Measurements from ENCODE around the gene NFKBIL1. TPM values are rescaled to one million over a fixed set of nuclear protein-coding genes. Genes with fewer than 3 reads are reported as not detected.
A peak's percentile ranks its signal among the peaks of the same experiment; 100 is the strongest.
"Not testable (repeated sequence)": the region's sequence is repeated elsewhere in the genome, so short reads cannot be mapped to it uniquely, and the experiment has no call there.

NFKBIL1 gene
- total RNA-seq, 1 donor from 2014 or later, result 30.8 TPM

- peak; percentile 37 for DNase-seq
These were observed 34.2 kb downstream of the NFKBIL1 start for GRCh38 chr6:31581434-31582229.

DNA sequence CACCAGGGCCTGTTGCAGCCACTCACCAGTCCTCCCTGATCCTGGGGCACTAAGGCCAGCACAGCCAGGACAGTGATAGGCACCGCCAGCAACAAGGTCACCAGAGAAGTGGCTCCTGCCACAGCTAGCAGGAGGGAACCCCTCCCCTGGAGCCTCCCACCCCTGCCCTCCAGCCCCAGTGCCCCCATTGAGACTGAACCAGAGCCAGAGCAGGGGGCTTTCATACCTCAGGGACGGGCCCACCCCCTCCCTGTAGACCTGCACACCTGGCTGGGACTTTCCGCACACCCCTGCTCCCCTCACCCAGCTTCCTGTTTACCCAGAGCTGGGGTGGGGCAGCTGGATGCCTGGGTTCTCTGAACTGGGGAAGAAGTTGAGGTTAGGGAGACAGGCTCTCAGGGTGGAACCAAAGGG lies 34.8 kb downstream of the NFKBIL1 start, which contains the start of gene LTB:
Gene LTB, minus strand, starts transcription at position 195 of the 414 bp plus-strand sequence. Its CDS starts 7 bp downstream, at position 188.
- DNase-seq, result no peak

GRCh38 chr6:31585491-31585890 lies 38.1 kb downstream of the NFKBIL1 start:
- peak; percentile 33 for DNase-seq

DNA sequence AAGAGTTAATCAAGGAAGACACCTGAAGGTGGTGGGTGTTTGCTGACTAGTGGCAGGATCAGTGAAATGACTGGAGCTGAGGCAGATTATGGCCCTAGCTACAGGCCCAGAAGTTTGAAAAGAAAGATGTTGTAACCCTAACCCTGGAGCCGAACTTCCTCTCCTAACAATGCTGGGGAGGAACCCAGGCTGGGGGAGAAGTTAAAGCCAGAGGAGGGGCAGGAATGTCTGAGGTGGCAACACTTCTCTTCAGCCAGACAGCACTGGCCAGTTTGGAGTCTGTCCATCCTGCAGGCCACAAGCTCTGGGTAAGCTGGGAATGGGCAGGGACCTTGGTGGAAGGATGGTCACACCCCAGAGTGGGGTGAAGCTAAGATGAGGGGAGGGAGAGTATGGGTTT lies 38.6 kb downstream of the NFKBIL1 start, which contains the start of gene LST1:
Gene LST1, plus strand, starts transcription at position 270 of the 400 bp plus-strand sequence. CDS start 1,023 bp downstream, outside the sequence.
- DNase-seq, result no peak

DNA sequence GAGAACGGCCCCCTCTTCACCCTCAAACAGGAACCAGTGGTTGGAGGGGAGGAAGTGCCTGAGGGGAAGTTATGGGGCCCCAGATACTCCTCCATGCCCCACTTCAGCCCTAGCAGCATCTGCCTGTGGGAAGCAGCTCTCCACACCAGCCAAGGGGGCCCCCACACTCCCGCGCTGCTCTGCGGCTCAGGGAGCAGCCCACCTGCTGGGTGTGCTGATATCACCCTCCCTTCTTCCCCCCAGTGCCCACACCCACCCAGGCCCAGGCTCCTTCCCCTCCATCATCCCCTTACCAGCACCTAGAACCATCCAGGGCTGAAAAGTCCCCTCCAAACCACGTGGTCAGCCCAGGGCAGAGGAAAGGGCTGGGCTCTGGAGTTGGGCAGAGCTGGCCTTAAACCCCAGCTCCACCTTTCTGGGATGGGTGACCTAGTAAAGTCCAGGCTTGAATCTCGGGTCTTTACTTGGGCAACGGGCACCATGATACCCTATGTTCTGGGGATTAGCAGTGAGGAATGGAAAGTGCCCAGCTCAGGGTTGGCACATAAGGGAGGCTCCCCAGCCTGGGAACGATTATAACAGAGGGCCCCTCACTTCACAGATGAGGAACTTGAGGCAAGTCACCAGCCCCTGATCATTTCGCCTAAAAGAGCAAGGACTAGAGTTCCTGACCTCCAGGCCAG lies 39.3 kb downstream of the NFKBIL1 start:
- DNase-seq, result no peak

DNA sequence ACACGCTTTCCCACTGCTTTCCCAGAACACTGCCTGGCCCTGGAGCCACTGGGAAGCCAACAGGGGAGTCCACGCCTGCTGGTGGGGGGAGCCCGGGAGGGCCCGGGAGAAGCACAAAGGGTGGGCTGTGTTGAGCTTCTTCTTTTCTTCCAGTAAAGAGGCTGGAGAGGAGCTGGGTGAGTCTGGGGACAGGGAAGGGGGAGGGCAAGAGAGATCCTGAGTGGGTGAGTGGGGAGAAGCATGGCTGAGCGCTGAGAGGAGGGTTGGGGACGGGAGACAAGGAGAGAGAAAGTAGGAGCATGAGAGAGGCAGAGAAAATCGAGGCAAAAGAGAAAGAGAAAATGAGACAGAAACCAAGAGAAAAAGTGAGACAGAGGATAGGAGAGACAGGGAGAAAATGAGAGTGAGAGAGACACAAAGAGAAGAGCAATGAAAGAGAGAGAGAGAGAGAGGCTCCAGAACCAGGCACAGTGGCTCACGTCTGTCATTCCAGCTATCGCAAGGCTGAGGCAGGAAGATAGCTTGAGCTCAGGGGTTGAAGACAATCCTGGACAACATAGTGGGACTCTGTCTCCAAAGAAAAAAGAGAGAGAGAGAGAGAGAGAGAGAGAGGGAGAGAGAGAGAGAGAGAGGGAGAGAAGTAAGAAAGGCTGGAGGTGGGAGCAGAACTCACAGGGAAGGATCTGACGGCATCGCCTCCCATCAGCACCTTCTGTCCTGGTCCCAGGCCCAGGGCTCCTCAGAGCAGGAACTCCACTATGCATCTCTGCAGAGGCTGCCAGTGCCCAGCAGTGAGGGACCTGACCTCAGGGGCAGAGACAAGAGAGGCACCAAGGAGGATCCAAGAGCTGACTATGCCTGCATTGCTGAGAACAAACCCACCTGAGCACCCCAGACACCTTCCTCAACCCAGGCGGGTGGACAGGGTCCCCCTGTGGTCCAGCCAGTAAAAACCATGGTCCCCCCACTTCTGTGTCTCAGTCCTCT lies 40.7 kb downstream of the NFKBIL1 start:
- DNase-seq, result no peak

DNA sequence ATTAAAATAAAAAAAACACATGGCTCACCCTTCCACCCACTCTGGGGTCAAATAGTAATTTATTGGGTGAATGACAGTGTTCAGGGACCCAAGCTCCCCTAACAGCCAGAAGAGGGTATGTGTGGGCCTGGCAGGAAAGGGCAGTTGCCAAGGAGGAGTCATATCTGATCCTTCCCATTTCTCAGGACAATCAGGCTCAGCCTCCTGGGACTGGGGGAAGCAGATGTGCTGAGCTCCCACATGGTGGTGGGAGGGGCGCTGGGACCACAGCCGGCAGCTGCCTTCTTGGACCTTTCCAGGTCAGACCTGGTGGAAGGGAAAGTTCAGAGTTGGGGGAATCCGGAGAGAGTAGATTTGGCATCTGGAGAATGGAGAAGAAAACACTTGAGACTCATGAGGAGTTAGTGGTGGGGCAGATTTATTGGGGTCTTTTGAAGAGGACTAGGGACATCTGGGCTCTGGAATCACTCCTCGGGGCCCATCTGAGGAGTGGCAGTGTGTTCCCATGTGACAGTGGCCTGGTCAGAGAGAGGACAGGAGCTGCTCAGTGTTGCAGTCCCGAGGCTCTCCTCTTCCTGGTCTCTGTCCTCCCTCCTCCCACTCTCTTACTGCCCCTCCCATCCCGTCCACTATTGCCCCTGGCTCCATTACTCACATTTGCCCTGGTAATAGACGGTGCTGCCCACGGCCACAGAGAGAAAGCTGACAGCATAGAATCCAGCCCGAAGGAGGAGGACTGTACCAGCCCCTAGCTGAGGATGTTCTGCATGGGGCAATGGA lies 41.7 kb downstream of the NFKBIL1 start:
- peak; percentile 42 for DNase-seq

- not testable (repeated sequence) for DNase-seq
These were observed 43.3 kb downstream of the NFKBIL1 start for GRCh38 chr6:31590691-31591090.

DNA sequence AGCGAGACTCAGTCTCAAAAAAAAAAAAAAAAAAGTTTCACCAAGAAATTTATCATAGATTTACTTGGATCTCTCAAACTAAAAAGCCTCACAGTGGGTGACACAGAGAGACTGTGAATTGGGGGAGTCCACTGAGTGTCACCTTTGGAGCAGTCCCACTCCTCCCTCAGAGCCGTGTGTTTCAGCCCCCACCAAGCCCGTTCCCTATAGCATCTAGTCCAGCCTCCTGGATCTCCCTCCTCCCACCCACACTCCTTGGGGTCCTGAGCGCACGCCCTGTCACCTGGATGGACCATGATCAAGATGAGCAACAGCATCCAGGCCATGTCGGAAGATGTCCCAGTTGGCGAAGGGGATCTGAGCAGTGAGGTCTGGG lies 45.0 kb downstream of the NFKBIL1 start:
- DNase-seq, result no peak

- DNase-seq, result peak; percentile 73
These were observed 49.6 kb downstream of the NFKBIL1 start for GRCh38 chr6:31597006-31597405.

- DNase-seq, result no peak
These were observed 59.9 kb downstream of the NFKBIL1 start for GRCh38 chr6:31607317-31607716.

Other genes starting within 250 kb of the NFKBIL1 start
- 256 and 1,456 TPM in 2 replicates for gene HLA-B, start 190.4 kb upstream of the NFKBIL1 start, total RNA-seq
- gene MICA, start 144.0 kb upstream of the NFKBIL1 start, total RNA-seq, result 40.3 and 57.9 TPM in 2 replicates
- 14.5 and 29.3 TPM in 2 replicates for gene MICB, start 49.5 kb upstream of the NFKBIL1 start, total RNA-seq
- gene MCCD1, start 18.6 kb upstream of the NFKBIL1 start, total RNA-seq, result not detected in 2 replicates
- 308 and 381 TPM in 2 replicates for gene DDX39B, start 5.6 kb upstream of the NFKBIL1 start, total RNA-seq
- 0.19 and 0.51 TPM in 2 replicates for gene ATP6V1G2, start 1.0 kb upstream of the NFKBIL1 start, total RNA-seq
- not detected in 2 replicates for gene LTA, start 24.7 kb downstream of the NFKBIL1 start, total RNA-seq
- gene TNF, start 28.0 kb downstream of the NFKBIL1 start, total RNA-seq, result 0.17 TPM in 1 of 2 replicates, not detected in the other
- 3.4 and 30.5 TPM in 2 replicates for gene LTB, start 34.8 kb downstream of the NFKBIL1 start, total RNA-seq
- gene LST1, start 38.7 kb downstream of the NFKBIL1 start, total RNA-seq, result 0.37 TPM in 1 of 2 replicates, not detected in the other
- gene NCR3, start 45.4 kb downstream of the NFKBIL1 start, total RNA-seq, result not detected in 2 replicates
- gene AIF1, start 67.6 kb downstream of the NFKBIL1 start, total RNA-seq, result not detected in 2 replicates
- 32.2 and 70.8 TPM in 2 replicates for gene PRRC2A, start 73.1 kb downstream of the NFKBIL1 start, total RNA-seq
- 133 and 309 TPM in 2 replicates for gene BAG6, start 105.1 kb downstream of the NFKBIL1 start, total RNA-seq
- 0.34 and 0.37 TPM in 2 replicates for gene APOM, start 108.3 kb downstream of the NFKBIL1 start, total RNA-seq
- gene C6orf47, start 113.2 kb downstream of the NFKBIL1 start, total RNA-seq, result 20.6 and 28.6 TPM in 2 replicates
- gene GPANK1, start 117.4 kb downstream of the NFKBIL1 start, total RNA-seq, result 11.9 and 12.9 TPM in 2 replicates
- 111 and 116 TPM in 2 replicates for gene CSNK2B, start 118.5 kb downstream of the NFKBIL1 start, total RNA-seq
- gene LY6G5B, start 122.4 kb downstream of the NFKBIL1 start, total RNA-seq, result 1.8 and 3.2 TPM in 2 replicates
- gene LY6G5C, start 133.5 kb downstream of the NFKBIL1 start, total RNA-seq, result 3.6 and 4.5 TPM in 2 replicates
- 60.7 and 66.9 TPM in 2 replicates for gene ABHD16A, start 155.7 kb downstream of the NFKBIL1 start, total RNA-seq
- not detected in 2 replicates for gene LY6G6F, start 159.3 kb downstream of the NFKBIL1 start, total RNA-seq
- not detected in 2 replicates for gene LY6G6D, start 167.7 kb downstream of the NFKBIL1 start, total RNA-seq
- not detected in 2 replicates for gene LY6G6C, start 174.1 kb downstream of the NFKBIL1 start, total RNA-seq
- not detected in 2 replicates for gene MPIG6B, start 175.8 kb downstream of the NFKBIL1 start, total RNA-seq
- gene DDAH2, start 181.7 kb downstream of the NFKBIL1 start, total RNA-seq, result 126 and 150 TPM in 2 replicates
- gene CLIC1, start 188.9 kb downstream of the NFKBIL1 start, total RNA-seq, result 543 and 615 TPM in 2 replicates
- gene MSH5, start 192.4 kb downstream of the NFKBIL1 start, total RNA-seq, result 7.1 and 8.5 TPM in 2 replicates
- gene SAPCD1, start 215.0 kb downstream of the NFKBIL1 start, total RNA-seq, result 1.4 and 2.4 TPM in 2 replicates
- gene VWA7, start 229.7 kb downstream of the NFKBIL1 start, total RNA-seq, result 0.05 and 0.34 TPM in 2 replicates
- 39.7 and 116 TPM in 2 replicates for gene VARS1, start 248.1 kb downstream of the NFKBIL1 start, total RNA-seq

Measured in dermis blood vessel endothelial cell (primary cell).